AG09319 (cell line): Measurements from ENCODE around the gene C11orf71.

Source experiments
- DNase-seq: peaks from one replicate; pipeline ENCODE4 v3.0.0-alpha.2; 2010; ENCODE audit warnings: low read depth; ENCODE audit errors: extremely low read depth
- CTCF ChIP-seq: IDR thresholded peaks from 2 replicates; pipeline ENCODE4 v1.5.1; 2011; ENCODE audit warnings: low read depth, mild to moderate bottlenecking, inconsistent platforms, low read length, moderate library complexity

C11orf71 gene

GRCh38 chr11:114368918-114369680 is 31.2 kb downstream of the C11orf71 start:
- TF ChIP-seq CTCF = no peak
- no peak for DNase-seq

- TF ChIP-seq CTCF = no peak
- no peak for DNase-seq
These were observed 32.9 kb downstream of the C11orf71 start for GRCh38 chr11:114367244-114367957.

- no peak for TF ChIP-seq CTCF
- DNase-seq = no peak
These were observed 33.7 kb downstream of the C11orf71 start for GRCh38 chr11:114366331-114367243.

- TF ChIP-seq CTCF = no peak
- no peak for DNase-seq
These were observed 37.4 kb downstream of the C11orf71 start for GRCh38 chr11:114362958-114363357.

- no peak for DNase-seq
- TF ChIP-seq CTCF = no peak
These were observed 38.0 kb downstream of the C11orf71 start for GRCh38 chr11:114362326-114362725.

- no peak for DNase-seq
- no peak for TF ChIP-seq CTCF
These were observed 41.0 kb downstream of the C11orf71 start for GRCh38 chr11:114359342-114359741.
